ENCODE measurements around the gene FHIT.

GRCh38 chr3:60652829-60653228 lies 598.4 kb downstream of the FHIT start:
- TF ChIP-seq SIN3A (IDR thresholded peaks at IDR 0.05; ENCODE audit: borderline replicate concordance, low read depth, low read length) (no peak), REST (IDR thresholded peaks at IDR 0.05; ENCODE audit: low read depth, low read length) (no peak), CTCF (IDR thresholded peaks at IDR 0.05) (no peak)
